ENCODE measurements around the gene GSK3B.

Gene GSK3B

GRCh38 chr3:119864476-119864875 is 229.8 kb downstream of the GSK3B start:
- no peak for TF ChIP-seq CTCF (IDR thresholded peaks at IDR 0.05; ENCODE audit: low read depth, low read length)
- no peak overlapping the region for H3K4me3 ChIP-seq (replicated peaks in 1 of 2; ENCODE audit: low read depth in 2 of 2, low read length in 2 of 2)
- DNase-seq (ENCODE audit: low read depth in 2 of 2): no peak

- no peak overlapping the region for H3K4me3 ChIP-seq (replicated peaks in 1 of 2; ENCODE audit: low read depth in 2 of 2, low read length in 2 of 2)
- TF ChIP-seq CTCF (IDR thresholded peaks at IDR 0.05; ENCODE audit: low read depth, low read length): no peak
- DNase-seq (ENCODE audit: low read depth in 2 of 2): no peak
These were observed 231.6 kb downstream of the GSK3B start for GRCh38 chr3:119862616-119863015.

GRCh38 chr3:119861681-119862080 is 232.6 kb downstream of the GSK3B start:
- no peak overlapping the region for H3K4me3 ChIP-seq (replicated peaks in 1 of 2; ENCODE audit: low read depth in 2 of 2, low read length in 2 of 2)
- no peak for TF ChIP-seq CTCF (IDR thresholded peaks at IDR 0.05; ENCODE audit: low read depth, low read length)
- peak in 1 of 2 donors; percentile 2 for DNase-seq (ENCODE audit: low read depth in 2 of 2)

GRCh38 chr3:119859728-119860127 is 234.5 kb downstream of the GSK3B start:
- H3K4me3 ChIP-seq (replicated peaks in 1 of 2; ENCODE audit: low read depth in 2 of 2, low read length in 2 of 2): no peak overlapping the region
- no peak for DNase-seq (ENCODE audit: low read depth in 2 of 2)
- no peak for TF ChIP-seq CTCF (IDR thresholded peaks at IDR 0.05; ENCODE audit: low read depth, low read length)

- DNase-seq (ENCODE audit: low read depth in 2 of 2): no peak
- H3K4me3 ChIP-seq (replicated peaks in 1 of 2; ENCODE audit: low read depth in 2 of 2, low read length in 2 of 2): no peak overlapping the region
- TF ChIP-seq CTCF (IDR thresholded peaks at IDR 0.05; ENCODE audit: low read depth, low read length): no peak
These were observed 235.3 kb downstream of the GSK3B start for GRCh38 chr3:119858957-119859356.

GRCh38 chr3:119856695-119857094 is 237.6 kb downstream of the GSK3B start:
- TF ChIP-seq CTCF (IDR thresholded peaks at IDR 0.05; ENCODE audit: low read depth, low read length): no peak
- DNase-seq (ENCODE audit: low read depth in 2 of 2): no peak
- H3K4me3 ChIP-seq (replicated peaks in 1 of 2; ENCODE audit: low read depth in 2 of 2, low read length in 2 of 2): no peak overlapping the region

- DNase-seq (ENCODE audit: low read depth in 2 of 2): no peak
- no peak for TF ChIP-seq CTCF (IDR thresholded peaks at IDR 0.05; ENCODE audit: low read depth, low read length)
- H3K4me3 ChIP-seq (replicated peaks in 1 of 2; ENCODE audit: low read depth in 2 of 2, low read length in 2 of 2): no peak overlapping the region
These were observed 245.1 kb downstream of the GSK3B start for GRCh38 chr3:119849126-119849525.

Measured in cardiac fibroblast (primary cell).